NB4 (cell line): ENCODE results near the gene BBS9.
"Not testable (repeated sequence)": the region's sequence is repeated elsewhere in the genome, so short reads cannot be mapped to it uniquely, and the experiment has no call there.

ENCODE experiments used
- MAX ChIP-seq: IDR thresholded peaks from 2 replicates; pipeline ENCODE4 v1.6.1; 2011; ENCODE audit warnings: low read depth, low read length
- MYC ChIP-seq: IDR thresholded peaks from 2 replicates; pipeline ENCODE4 v1.6.1; 2011; ENCODE audit warnings: low read depth, low read length

- not testable (repeated sequence) for TF ChIP-seq MAX, MYC
These were observed 142.5 kb downstream of the BBS9 start for GRCh38 chr7:33271839-33272371.
